ENCODE results near the gene EYA2. TPM values are rescaled to one million over a fixed set of nuclear protein-coding genes. Genes with fewer than 3 reads are reported as not detected.

EYA2 gene
- total and polyA plus RNA-seq, 2 experiments from 2014 or later, result 0.18 TPM; not detected in 1

GRCh38 chr20:47225458-47225857, 330.8 kb downstream of the EYA2 start:
- no peaks in the 10 kb centered on the region for H3K79me2 ChIP-seq (ENCODE audit: insufficient read depth)
- in situ Hi-C loops (cut with MboI), result no loop called here
- WGBS, 2 experiments (ENCODE audit: low coverage in 1 of 2, low lambda C conversion rate in 2 of 2, missing lambda C conversion rate in 2 of 2), result 70 to 78% methylated on average over 1 of the region's 1 CpG
- TF ChIP-seq EZH2 (IDR thresholded peaks at IDR 0.05; ENCODE audit: insufficient read depth, poor library complexity, severe bottlenecking) (no peak), EZH2phosphoT487 (IDR thresholded peaks at IDR 0.05; ENCODE audit: insufficient read depth, low read depth) (no peak)
- H4K20me1 ChIP-seq (ENCODE audit: insufficient read depth), result no peaks in the 10 kb centered on the region
- DNase-seq, result no peak
- H2AFZ ChIP-seq, result no peak overlapping the region
- no peaks in the 10 kb centered on the region for H3K4me1 ChIP-seq (ENCODE audit: insufficient read depth)
- no peaks in the 10 kb centered on the region for H3K27me3 ChIP-seq (replicated peaks; ENCODE audit: insufficient read depth)
- H3K4me2 ChIP-seq (ENCODE audit: unreplicated experiment), result no peak overlapping the region
- no peak overlapping the region for H3K9ac ChIP-seq
- no peaks in the 10 kb centered on the region; the same call in 1 of the 2 replicates for H3F3A ChIP-seq (ENCODE audit: insufficient read depth)
- no peak overlapping the region for H3K27ac ChIP-seq
- no peaks in the 10 kb centered on the region for H3K9me3 ChIP-seq (ENCODE audit: low read depth)
- no peaks in the 10 kb centered on the region for H3K9me2 ChIP-seq (ENCODE audit: insufficient read depth)
- peaks cover 20% of the 10 kb centered on the region for H3K36me3 ChIP-seq (ENCODE audit: low read depth)
- no peak overlapping the region for H3K4me3 ChIP-seq

- H3K4me1 ChIP-seq (ENCODE audit: insufficient read depth), result peaks cover 9% of the 10 kb centered on the region; the same call in 1 of the 2 replicates
- no peaks in the 10 kb centered on the region; the same call in 1 of the 2 replicates for H3F3A ChIP-seq (ENCODE audit: insufficient read depth)
- H3K9ac ChIP-seq, result no peak overlapping the region
- DNase-seq, result no peak
- WGBS, 2 experiments (ENCODE audit: low coverage in 1 of 2, low lambda C conversion rate in 2 of 2, missing lambda C conversion rate in 2 of 2), result 89 to 93% methylated on average over 7 of the region's 7 CpGs
- H3K9me3 ChIP-seq (ENCODE audit: low read depth), result no peaks in the 10 kb centered on the region
- H4K20me1 ChIP-seq (ENCODE audit: insufficient read depth), result no peaks in the 10 kb centered on the region
- in situ Hi-C loops (cut with MboI), result no loop called here
- H3K36me3 ChIP-seq (ENCODE audit: low read depth), result peaks cover 20% of the 10 kb centered on the region
- H3K4me2 ChIP-seq (ENCODE audit: unreplicated experiment), result no peak overlapping the region
- H3K9me2 ChIP-seq (ENCODE audit: insufficient read depth), result no peaks in the 10 kb centered on the region
- no peak overlapping the region for H3K4me3 ChIP-seq
- no peaks in the 10 kb centered on the region for H3K79me2 ChIP-seq (ENCODE audit: insufficient read depth)
- no peak overlapping the region for H3K27ac ChIP-seq
- TF ChIP-seq EZH2 (IDR thresholded peaks at IDR 0.05; ENCODE audit: insufficient read depth, poor library complexity, severe bottlenecking) (no peak), EZH2phosphoT487 (IDR thresholded peaks at IDR 0.05; ENCODE audit: insufficient read depth, low read depth) (no peak)
- H2AFZ ChIP-seq, result no peak overlapping the region
- H3K27me3 ChIP-seq (replicated peaks; ENCODE audit: insufficient read depth), result no peaks in the 10 kb centered on the region
Observed at GRCh38 chr20:47227119-47227518, 332.5 kb downstream of the EYA2 start.

GRCh38 chr20:47227576-47227975, 332.9 kb downstream of the EYA2 start:
- H3K36me3 ChIP-seq (ENCODE audit: low read depth), result peaks cover 20% of the 10 kb centered on the region
- no peaks in the 10 kb centered on the region for H3K9me2 ChIP-seq (ENCODE audit: insufficient read depth)
- H3K4me3 ChIP-seq, result no peak overlapping the region
- H3K27ac ChIP-seq, result no peak overlapping the region
- H4K20me1 ChIP-seq (ENCODE audit: insufficient read depth), result no peaks in the 10 kb centered on the region
- H3K27me3 ChIP-seq (replicated peaks; ENCODE audit: insufficient read depth), result no peaks in the 10 kb centered on the region
- peaks cover 9% of the 10 kb centered on the region; the same call in 1 of the 2 replicates for H3K4me1 ChIP-seq (ENCODE audit: insufficient read depth)
- H2AFZ ChIP-seq, result no peak overlapping the region
- in situ Hi-C loops (cut with MboI), result no loop called here
- H3K9ac ChIP-seq, result no peak overlapping the region
- no peak for DNase-seq
- no peaks in the 10 kb centered on the region for H3K9me3 ChIP-seq (ENCODE audit: low read depth)
- no peaks in the 10 kb centered on the region for H3K79me2 ChIP-seq (ENCODE audit: insufficient read depth)
- H3F3A ChIP-seq (ENCODE audit: insufficient read depth), result no peaks in the 10 kb centered on the region; the same call in 1 of the 2 replicates
- WGBS, 2 experiments (ENCODE audit: low coverage in 1 of 2, low lambda C conversion rate in 2 of 2, missing lambda C conversion rate in 2 of 2), result 94% methylated on average over 9 of the region's 9 CpGs
- TF ChIP-seq EZH2 (IDR thresholded peaks at IDR 0.05; ENCODE audit: insufficient read depth, poor library complexity, severe bottlenecking) (no peak), EZH2phosphoT487 (IDR thresholded peaks at IDR 0.05; ENCODE audit: insufficient read depth, low read depth) (no peak)
- H3K4me2 ChIP-seq (ENCODE audit: unreplicated experiment), result no peak overlapping the region

- Histone ChIP-seq H3K27ac (no peak overlapping the region), H3K9ac (no peak overlapping the region), H3K4me2 (ENCODE audit: unreplicated experiment) (no peak overlapping the region), H3K9me2 (ENCODE audit: insufficient read depth) (no peaks in the 10 kb centered on the region), H3K9me3 (ENCODE audit: low read depth) (no peaks in the 10 kb centered on the region), H4K20me1 (ENCODE audit: insufficient read depth) (no peaks in the 10 kb centered on the region), H3K4me3 (no peak overlapping the region), H3K4me1 (ENCODE audit: insufficient read depth) (peaks cover 9% of the 10 kb centered on the region; the same call in 1 of the 2 replicates), H3K79me2 (ENCODE audit: insufficient read depth) (no peaks in the 10 kb centered on the region), H3K36me3 (ENCODE audit: low read depth) (peaks cover 10% of the 10 kb centered on the region; the same call in 1 of the 2 replicates), H3F3A (ENCODE audit: insufficient read depth) (no peaks in the 10 kb centered on the region; the same call in 1 of the 2 replicates), H2AFZ (no peak overlapping the region), H3K27me3 (replicated peaks; ENCODE audit: insufficient read depth) (no peaks in the 10 kb centered on the region)
- TF ChIP-seq EZH2phosphoT487 (IDR thresholded peaks at IDR 0.05; ENCODE audit: insufficient read depth, low read depth), result no peak
- no peak for TF ChIP-seq EZH2 (IDR thresholded peaks at IDR 0.05; ENCODE audit: insufficient read depth, poor library complexity, severe bottlenecking)
- WGBS, 2 experiments (ENCODE audit: low coverage in 1 of 2, low lambda C conversion rate in 2 of 2, missing lambda C conversion rate in 2 of 2), result 87 to 93% methylated on average over 5 of the region's 5 CpGs
- DNase-seq, result no peak
- in situ Hi-C loops (cut with MboI), result no loop called here
Observed at GRCh38 chr20:47228654-47229053, 334.0 kb downstream of the EYA2 start.

All from GM23248 (cell line).